ENCODE measurements around the gene SLC2A11.

- TF ChIP-seq CTCF (IDR thresholded peaks at IDR 0.05) = no peak
- no peak for TF ChIP-seq POLR2A (IDR thresholded peaks at IDR 0.05)
Measured at GRCh38 chr22:23841736-23842445, 15.8 kb upstream of the SLC2A11 start.
